CD8-positive, alpha-beta memory T cell (primary cell): Measurements from ENCODE around the gene PRICKLE1. TPM values are rescaled to one million over a fixed set of nuclear protein-coding genes. Genes with fewer than 3 reads are reported as not detected.

Experiments used
- CTCF ChIA-PET: fragments of 350-600 bp; sonication (Branson Sonifier 250); formaldehyde crosslinking; loops from one replicate; lab custom pipeline; 2021; ENCODE audit warnings: antibody characterized with exemption; lab: Charles Lee
- POLR2A ChIA-PET: fragments of 350-600 bp; sonication (Branson Sonifier 250); formaldehyde crosslinking; loops from one replicate; lab custom pipeline; 2021; ENCODE audit warnings: antibody characterized with exemption; lab: Charles Lee
- DNase-seq, 5 donors: peaks; one replicate each; pipeline versions ENCODE4 v3.0.0 to v3.0.0-alpha.2; 2020 to 2022; ENCODE audit warnings: mixed read lengths in 1 of 5
- H3K27ac ChIP-seq: one replicate; pipeline ENCODE4 v1.7.0; 2013; ENCODE audit warnings: low read depth, mild to moderate bottlenecking, low read length, moderate library complexity
- H3K27me3 ChIP-seq: 2 replicates; pipeline ENCODE4 v1.7.0; 2013; ENCODE audit warnings: low read length, mild to moderate bottlenecking; ENCODE audit not compliant: insufficient read depth, poor library complexity, severe bottlenecking
- H3K36me3 ChIP-seq: 2 replicates; pipeline ENCODE4 v1.7.0; 2013; ENCODE audit warnings: mild to moderate bottlenecking, low read length, moderate library complexity; ENCODE audit not compliant: insufficient read depth
- H3K4me1 ChIP-seq: 2 replicates; pipeline ENCODE4 v1.7.0; 2013; ENCODE audit warnings: mild to moderate bottlenecking, low read length, moderate library complexity; ENCODE audit not compliant: insufficient read depth
- H3K4me3 ChIP-seq: 2 replicates; pipeline ENCODE4 v1.7.0; 2013; ENCODE audit warnings: mild to moderate bottlenecking, low read length
- H3K9me3 ChIP-seq: 2 replicates; pipeline ENCODE4 v1.7.0; 2013; ENCODE audit warnings: mild to moderate bottlenecking, low read length
- H3K27ac Mint-ChIP-seq, 8 donors: one replicate each; pipeline ENCODE4 v1.8.0; 2020 to 2021; ENCODE audit warnings: mixed read lengths in 8 of 8, mild to moderate bottlenecking in 6 of 8, inconsistent platforms in 3 of 8, moderate library complexity in 3 of 8
- H3K27me3 Mint-ChIP-seq, 2 donors: one replicate each; pipeline ENCODE4 v1.8.0; 2020 to 2021; ENCODE audit warnings: mixed read lengths in 2 of 2, mild to moderate bottlenecking in 1 of 2, moderate library complexity in 1 of 2
- H3K36me3 Mint-ChIP-seq, 3 donors: one replicate each; pipeline ENCODE4 v1.8.0; 2020 to 2021; ENCODE audit warnings: mixed read lengths in 3 of 3, inconsistent platforms in 1 of 3, mild to moderate bottlenecking in 1 of 3
- H3K4me1 Mint-ChIP-seq, 3 donors: one replicate each; pipeline ENCODE4 v1.8.0; 2020 to 2021; ENCODE audit warnings: mixed read lengths in 3 of 3, inconsistent platforms in 1 of 3, mild to moderate bottlenecking in 1 of 3
- H3K4me3 Mint-ChIP-seq, 7 donors: one replicate each; pipeline ENCODE4 v1.8.0; 2020 to 2021; ENCODE audit warnings: mixed read lengths in 7 of 7, mild to moderate bottlenecking in 6 of 7, moderate library complexity in 4 of 7, inconsistent platforms in 2 of 7
- H3K9me3 Mint-ChIP-seq, 5 donors: one replicate each; pipeline ENCODE4 v1.8.0; 2020 to 2022; ENCODE audit warnings: mixed read lengths in 5 of 5, mild to moderate bottlenecking in 3 of 5, moderate library complexity in 2 of 5, inconsistent platforms in 1 of 5
- polyA plus RNA-seq: library from polyadenylated mRNA; unstranded; fragments of 300-500 nt; fragmentation: Illumina TruSeq; gene quantifications from one replicate; pipeline ENCODE4 v1.2.3, GENCODE V29; 2021
- total RNA-seq, 2 experiments: library from RNA; stranded (reverse); gene quantifications; one replicate each; pipeline ENCODE4 v1.2.3, GENCODE V29; 2021

Gene PRICKLE1
- total and polyA plus RNA-seq, 3 experiments from 2014 or later = 0.53 TPM; not detected in 2

GRCh38 chr12:42510823-42511222 is 78.7 kb downstream of the PRICKLE1 start:
- no peaks in the 10 kb centered on the region for H3K27me3 ChIP-seq
- Mint-ChIP-seq H3K4me3 (no peak overlapping the region), H3K4me1 (no peaks in the 10 kb centered on the region), H3K36me3 (no peaks in the 10 kb centered on the region), H3K27me3 (peaks cover 0 to 5% of the 10 kb centered on the region in 2 donors), H3K9me3 (peaks cover 0 to 2% (median 0%) of the 10 kb centered on the region in 5 donors), H3K27ac (no peak overlapping the region)
- H3K9me3 ChIP-seq = no peaks in the 10 kb centered on the region
- CTCF ChIA-PET = no interaction called here
- no peaks in the 10 kb centered on the region for H3K36me3 ChIP-seq
- POLR2A ChIA-PET = no interaction called here
- DNase-seq = no peak
- H3K4me3 ChIP-seq = no peak overlapping the region
- no peaks in the 10 kb centered on the region for H3K4me1 ChIP-seq
- no peak overlapping the region for H3K27ac ChIP-seq

- ChIA-PET CTCF (no interaction called here), POLR2A (no interaction called here)
- no peak for DNase-seq
- H3K27me3 ChIP-seq = no peaks in the 10 kb centered on the region
- H3K9me3 Mint-ChIP-seq = peaks cover 0 to 2% (median 0%) of the 10 kb centered on the region in 5 donors
- peaks cover 0 to 6% of the 10 kb centered on the region in 2 donors for H3K27me3 Mint-ChIP-seq
- no peaks in the 10 kb centered on the region for H3K4me1 Mint-ChIP-seq
- no peaks in the 10 kb centered on the region for H3K36me3 ChIP-seq
- H3K4me3 ChIP-seq = no peak overlapping the region
- no peak overlapping the region for H3K27ac ChIP-seq
- H3K4me1 ChIP-seq = no peaks in the 10 kb centered on the region
- H3K9me3 ChIP-seq = no peaks in the 10 kb centered on the region
- H3K36me3 Mint-ChIP-seq = no peaks in the 10 kb centered on the region
- H3K4me3 Mint-ChIP-seq = no peak overlapping the region
- H3K27ac Mint-ChIP-seq = no peak overlapping the region
These were observed 80.6 kb downstream of the PRICKLE1 start for GRCh38 chr12:42508913-42509460.

DNA sequence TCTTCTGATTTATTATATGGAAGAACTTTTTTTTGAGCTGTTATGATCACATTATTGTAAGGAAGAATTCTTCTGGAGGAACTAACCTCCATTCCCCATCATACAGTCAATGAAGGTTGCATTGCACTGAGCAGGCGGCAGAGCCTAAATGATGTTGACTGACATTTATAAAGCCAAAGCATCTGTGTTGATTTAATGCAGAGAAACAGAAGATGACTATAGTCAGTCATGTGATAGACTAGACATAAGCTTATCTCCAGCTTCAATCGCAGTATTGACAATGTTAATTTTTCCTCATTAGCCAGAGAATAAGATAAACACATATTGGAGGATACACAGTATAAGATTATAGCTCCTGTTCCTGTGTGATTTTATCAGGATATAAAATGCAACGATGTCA is 82.0 kb downstream of the PRICKLE1 start:
- Mint-ChIP-seq H3K27ac (no peak overlapping the region), H3K27me3 (peaks cover 0 to 6% of the 10 kb centered on the region in 2 donors), H3K9me3 (peaks cover 0 to 2% (median 0%) of the 10 kb centered on the region in 5 donors), H3K4me1 (no peaks in the 10 kb centered on the region), H3K36me3 (no peaks in the 10 kb centered on the region), H3K4me3 (no peak overlapping the region)
- no peak for DNase-seq
- H3K9me3 ChIP-seq = no peaks in the 10 kb centered on the region
- no peak overlapping the region for H3K4me3 ChIP-seq
- no peaks in the 10 kb centered on the region for H3K36me3 ChIP-seq
- H3K27me3 ChIP-seq = no peaks in the 10 kb centered on the region
- no peak overlapping the region for H3K27ac ChIP-seq
- POLR2A ChIA-PET = no interaction called here
- CTCF ChIA-PET = no interaction called here
- no peaks in the 10 kb centered on the region for H3K4me1 ChIP-seq

DNA sequence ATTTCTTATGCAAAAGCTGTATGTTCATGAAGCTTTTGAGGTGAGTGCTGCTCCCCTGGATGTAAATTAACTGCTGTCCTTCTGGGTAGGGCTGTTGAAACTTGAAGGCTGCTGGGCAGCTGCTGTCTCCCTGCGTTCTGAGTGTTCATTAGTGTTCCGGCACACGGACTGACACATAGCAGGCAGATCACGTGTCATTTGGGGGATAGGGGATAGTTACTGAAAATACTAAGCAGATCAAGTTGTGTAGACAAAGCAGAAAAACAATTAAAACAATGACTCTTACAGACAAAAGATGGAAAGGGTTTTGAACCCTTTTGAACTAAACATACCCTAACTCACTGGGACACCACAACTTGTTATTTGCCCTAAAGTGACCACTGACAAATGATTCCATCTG is 82.5 kb downstream of the PRICKLE1 start:
- no peak overlapping the region for H3K27ac Mint-ChIP-seq
- H3K4me3 Mint-ChIP-seq = no peak overlapping the region
- peaks cover 0 to 2% (median 0%) of the 10 kb centered on the region in 5 donors for H3K9me3 Mint-ChIP-seq
- H3K4me1 Mint-ChIP-seq = no peaks in the 10 kb centered on the region
- DNase-seq = no peak
- Histone ChIP-seq H3K27ac (no peak overlapping the region), H3K4me3 (no peak overlapping the region), H3K27me3 (no peaks in the 10 kb centered on the region), H3K4me1 (no peaks in the 10 kb centered on the region), H3K9me3 (no peaks in the 10 kb centered on the region), H3K36me3 (no peaks in the 10 kb centered on the region)
- POLR2A ChIA-PET = no interaction called here
- peaks cover 0 to 6% of the 10 kb centered on the region in 2 donors for H3K27me3 Mint-ChIP-seq
- CTCF ChIA-PET = no interaction called here
- no peaks in the 10 kb centered on the region for H3K36me3 Mint-ChIP-seq

DNA sequence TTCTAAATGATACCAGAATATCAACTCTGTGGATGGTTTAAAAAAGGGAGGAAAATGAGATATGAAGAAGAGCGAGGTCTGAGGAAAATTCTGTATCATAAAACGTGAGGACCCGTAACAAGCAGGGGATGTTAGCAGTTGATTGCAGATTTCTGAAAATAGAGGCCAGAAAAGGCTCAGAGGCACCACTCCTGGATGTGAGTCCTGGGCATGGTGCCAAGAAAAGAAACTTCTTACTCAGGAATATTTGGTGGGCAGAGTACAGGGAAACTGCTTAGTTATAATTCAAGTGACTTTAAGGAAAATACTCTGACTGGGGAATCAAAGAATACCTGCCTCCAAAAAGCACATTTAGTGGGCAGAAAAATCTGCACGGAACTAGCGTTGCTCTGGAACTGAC is 85.5 kb downstream of the PRICKLE1 start:
- Mint-ChIP-seq H3K27ac (no peak overlapping the region), H3K36me3 (no peaks in the 10 kb centered on the region), H3K4me1 (no peaks in the 10 kb centered on the region), H3K9me3 (peaks cover 0 to 2% (median 0%) of the 10 kb centered on the region in 5 donors), H3K4me3 (no peak overlapping the region), H3K27me3 (peaks cover 0 to 12% of the 10 kb centered on the region in 2 donors)
- POLR2A ChIA-PET = no interaction called here
- Histone ChIP-seq H3K4me3 (no peak overlapping the region), H3K27me3 (no peaks in the 10 kb centered on the region), H3K9me3 (no peaks in the 10 kb centered on the region), H3K36me3 (no peaks in the 10 kb centered on the region), H3K27ac (no peak overlapping the region), H3K4me1 (no peaks in the 10 kb centered on the region)
- DNase-seq = no peak
- CTCF ChIA-PET = no interaction called here

- Mint-ChIP-seq H3K9me3 (peaks cover 0 to 2% (median 0%) of the 10 kb centered on the region in 5 donors), H3K27me3 (peaks cover 2 to 12% of the 10 kb centered on the region in 2 donors), H3K4me3 (no peak overlapping the region), H3K27ac (no peak overlapping the region), H3K36me3 (no peaks in the 10 kb centered on the region), H3K4me1 (no peaks in the 10 kb centered on the region)
- no peaks in the 10 kb centered on the region for H3K36me3 ChIP-seq
- no peaks in the 10 kb centered on the region for H3K4me1 ChIP-seq
- ChIA-PET CTCF (no interaction called here), POLR2A (no interaction called here)
- no peak for DNase-seq
- H3K27me3 ChIP-seq = no peaks in the 10 kb centered on the region
- no peak overlapping the region for H3K27ac ChIP-seq
- H3K9me3 ChIP-seq = no peaks in the 10 kb centered on the region
- no peak overlapping the region for H3K4me3 ChIP-seq
These were observed 86.9 kb downstream of the PRICKLE1 start for GRCh38 chr12:42502682-42503081.

GRCh38 chr12:42498549-42499247 is 90.8 kb downstream of the PRICKLE1 start:
- no peak for DNase-seq
- Histone ChIP-seq H3K27ac (no peak overlapping the region), H3K36me3 (no peaks in the 10 kb centered on the region), H3K4me1 (no peaks in the 10 kb centered on the region), H3K9me3 (no peaks in the 10 kb centered on the region), H3K4me3 (no peak overlapping the region), H3K27me3 (no peaks in the 10 kb centered on the region)
- no peak overlapping the region for H3K4me3 Mint-ChIP-seq
- H3K27me3 Mint-ChIP-seq = peaks cover 2 to 12% of the 10 kb centered on the region in 2 donors
- no peaks in the 10 kb centered on the region for H3K4me1 Mint-ChIP-seq
- CTCF ChIA-PET = interaction anchor here (1.2 kb wide), 1 partner anchor 8 kb away, joined by 3 read pairs; no protein-coding TSS in a partner anchor
- H3K27ac Mint-ChIP-seq = no peak overlapping the region
- POLR2A ChIA-PET = no interaction called here
- H3K9me3 Mint-ChIP-seq = no peaks in the 10 kb centered on the region
- no peaks in the 10 kb centered on the region for H3K36me3 Mint-ChIP-seq

DNA sequence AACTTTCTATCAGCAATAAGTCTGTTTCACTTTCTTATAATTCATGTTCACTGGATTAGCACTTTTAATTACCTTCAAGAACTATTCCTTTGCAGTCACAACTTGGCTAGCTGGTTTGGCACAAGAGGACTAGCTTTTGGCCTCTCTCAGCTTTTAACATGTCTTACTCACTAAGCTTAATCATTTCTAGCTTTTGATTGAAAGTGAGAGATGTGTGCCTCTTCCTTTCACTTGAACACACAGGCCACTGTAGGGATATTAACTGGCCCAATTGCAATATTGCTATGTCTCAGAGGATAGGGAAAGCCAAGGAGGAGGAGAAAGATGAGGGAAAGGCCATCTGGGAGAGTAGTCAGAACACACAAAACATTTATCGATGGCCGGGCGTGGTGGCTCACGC is 92.7 kb downstream of the PRICKLE1 start:
- no peak overlapping the region for H3K4me3 ChIP-seq
- H3K27me3 ChIP-seq = no peaks in the 10 kb centered on the region
- no peak for DNase-seq
- no peaks in the 10 kb centered on the region for H3K36me3 ChIP-seq
- Mint-ChIP-seq H3K9me3 (no peaks in the 10 kb centered on the region), H3K4me1 (no peaks in the 10 kb centered on the region), H3K27ac (no peak overlapping the region), H3K4me3 (no peak overlapping the region), H3K36me3 (no peaks in the 10 kb centered on the region), H3K27me3 (peaks cover 2 to 19% of the 10 kb centered on the region in 2 donors)
- H3K4me1 ChIP-seq = no peaks in the 10 kb centered on the region
- POLR2A ChIA-PET = no interaction called here
- CTCF ChIA-PET = no interaction called here
- no peak overlapping the region for H3K27ac ChIP-seq
- H3K9me3 ChIP-seq = no peaks in the 10 kb centered on the region
